Measurements from ENCODE around the gene GPR156.

Gene GPR156

GRCh38 chr3:120182613-120183511 lies 102.2 kb downstream of the GPR156 start:
- no peak for DNase-seq (ENCODE audit: low read depth)
- no peak for TF ChIP-seq CTCF (conservative IDR thresholded peaks at IDR 0.05; ENCODE audit: low read depth, low read length)
- H3K4me3 ChIP-seq (ENCODE audit: low read length), result no peak overlapping the region

GRCh38 chr3:120181632-120182031 lies 103.4 kb downstream of the GPR156 start:
- no peak for DNase-seq (ENCODE audit: low read depth)
- no peak overlapping the region for H3K4me3 ChIP-seq (ENCODE audit: low read length)
- TF ChIP-seq CTCF (conservative IDR thresholded peaks at IDR 0.05; ENCODE audit: low read depth, low read length), result no peak

DNA sequence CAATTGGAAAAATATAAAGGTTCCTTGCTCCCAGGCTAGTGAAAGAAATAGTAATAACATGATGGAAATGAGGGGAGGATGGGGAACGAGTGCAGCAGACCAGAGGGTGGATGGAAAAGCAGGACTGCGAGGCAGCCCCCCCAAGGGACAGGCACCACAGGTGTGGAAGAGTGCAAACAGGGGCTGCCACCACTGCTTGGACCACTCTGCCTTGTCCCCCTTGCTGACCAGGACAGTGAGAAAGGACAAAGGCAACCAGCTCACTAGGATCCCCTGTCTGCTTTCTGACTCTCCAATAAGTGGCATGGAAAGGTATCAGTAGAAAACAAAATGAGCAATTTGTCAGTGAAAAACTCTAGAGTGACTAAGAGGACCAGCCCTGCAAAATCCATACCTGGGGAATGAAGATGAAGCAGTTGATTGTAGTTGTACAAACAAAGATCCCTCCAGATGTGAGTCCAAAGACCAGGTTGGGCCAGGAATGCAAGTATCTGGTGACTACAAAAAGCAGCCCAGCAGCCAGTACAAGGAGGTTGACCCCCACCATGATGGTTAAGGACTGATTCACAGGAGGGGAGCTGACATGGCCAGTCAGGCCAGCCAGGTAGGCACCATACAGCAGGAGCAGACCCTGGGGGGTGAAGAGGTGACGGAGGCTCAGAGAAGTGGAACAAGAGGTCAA lies 104.2 kb downstream of the GPR156 start:
- TF ChIP-seq CTCF (conservative IDR thresholded peaks at IDR 0.05; ENCODE audit: low read depth, low read length), result no peak
- DNase-seq (ENCODE audit: low read depth), result no peak
- no peak overlapping the region for H3K4me3 ChIP-seq (ENCODE audit: low read length)

DNA sequence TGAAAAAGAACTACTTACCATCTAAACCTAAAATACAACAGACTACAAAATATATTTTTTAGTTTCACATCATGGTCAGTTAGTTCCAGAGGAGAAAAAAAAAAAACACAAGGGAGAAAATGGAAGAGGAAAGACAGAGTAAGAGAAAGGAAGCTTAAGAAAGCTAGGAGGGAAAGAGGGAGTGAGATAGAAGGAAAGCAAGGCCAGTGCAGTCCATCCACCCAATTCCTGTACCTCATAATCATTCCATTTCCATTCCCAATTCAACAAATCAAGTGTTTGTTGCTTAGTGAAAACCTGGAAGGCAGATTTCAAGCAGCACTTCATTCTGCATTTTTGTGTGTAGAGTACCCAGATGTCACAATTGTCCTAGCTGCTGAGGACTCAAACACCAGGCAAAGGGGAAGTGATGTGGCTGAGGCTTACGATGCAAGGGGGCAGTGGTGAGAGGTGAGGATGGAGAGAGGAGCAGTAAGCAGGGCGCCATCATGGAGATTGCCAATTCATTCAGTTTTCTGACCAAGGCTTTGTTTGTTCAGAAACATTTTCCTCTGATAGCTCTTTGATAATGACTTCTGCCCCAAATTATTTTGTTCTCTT lies 107.2 kb downstream of the GPR156 start:
- H3K4me3 ChIP-seq (ENCODE audit: low read length), result no peak overlapping the region
- TF ChIP-seq CTCF (conservative IDR thresholded peaks at IDR 0.05; ENCODE audit: low read depth, low read length), result no peak
- DNase-seq (ENCODE audit: low read depth), result no peak

DNA sequence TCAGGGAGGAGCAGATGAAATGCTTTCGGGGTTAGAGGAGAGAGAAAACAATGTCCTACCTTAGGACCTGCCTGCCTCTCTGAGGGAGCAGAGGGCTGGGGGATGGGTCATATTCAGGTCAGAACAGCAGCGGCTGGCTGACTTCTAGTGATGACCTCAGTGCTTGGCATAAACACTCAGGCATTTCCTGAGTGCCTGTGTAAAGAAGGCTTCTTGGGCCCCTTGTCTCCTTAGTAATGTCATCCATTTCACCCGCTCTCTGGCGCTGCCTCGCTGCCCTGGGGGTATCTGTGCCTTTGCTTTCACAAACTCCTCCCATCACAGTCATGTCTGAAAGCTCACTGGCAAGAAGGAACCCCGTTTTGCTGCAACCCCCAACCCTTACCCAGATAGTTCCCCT lies 107.9 kb downstream of the GPR156 start:
- TF ChIP-seq CTCF (conservative IDR thresholded peaks at IDR 0.05; ENCODE audit: low read depth, low read length), result no peak
- no peak overlapping the region for H3K4me3 ChIP-seq (ENCODE audit: low read length)
- no peak for DNase-seq (ENCODE audit: low read depth)

DNA sequence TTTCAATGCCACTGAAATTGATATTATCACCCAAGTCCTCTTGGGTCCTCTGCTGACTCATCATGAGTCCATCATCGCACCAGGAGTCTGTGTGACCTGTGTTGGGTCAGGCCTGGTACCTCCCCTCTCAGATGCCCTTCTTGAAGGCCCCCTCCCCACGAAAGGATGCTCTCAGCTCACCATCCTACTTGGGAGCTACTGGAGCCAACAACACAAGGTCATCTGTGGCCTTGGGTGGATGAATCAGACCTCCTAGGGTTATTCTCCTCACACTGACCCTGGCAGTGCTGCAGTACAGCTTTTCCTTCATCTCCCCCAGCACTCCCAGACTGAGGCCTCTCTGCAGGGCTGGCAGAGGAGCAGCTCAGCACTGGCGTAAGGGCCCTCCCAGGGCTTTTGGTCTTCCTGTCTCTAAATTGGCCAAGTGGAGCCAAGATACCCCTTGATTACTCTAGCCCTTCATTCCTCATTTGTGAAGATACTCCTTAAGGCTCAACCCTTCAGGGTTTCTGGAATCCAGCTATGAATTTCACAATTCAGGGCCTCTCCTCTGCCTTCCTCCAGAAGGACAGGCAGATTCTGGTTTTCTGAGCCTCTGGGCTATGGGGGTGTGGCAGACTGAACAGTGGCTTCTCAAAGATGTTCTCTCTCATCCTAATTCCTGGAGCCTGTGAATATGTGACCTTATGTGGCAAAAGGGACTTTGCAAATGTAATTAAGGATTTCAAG lies 110.0 kb downstream of the GPR156 start:
- no peak for DNase-seq (ENCODE audit: low read depth)
- TF ChIP-seq CTCF (conservative IDR thresholded peaks at IDR 0.05; ENCODE audit: low read depth, low read length), result no peak

More for the DNA sequence above, 110.0 kb downstream of the GPR156 start:
- no peak overlapping the region for H3K4me3 ChIP-seq (ENCODE audit: low read length)

Data from retinal pigment epithelial cell (primary cell).